Brain microvascular endothelial cell (primary cell): ENCODE data around the gene COX6B1.
A peak's percentile ranks its signal among the peaks of the same experiment; 100 is the strongest.

ENCODE experiments used
- DNase-seq: peaks from one replicate; pipeline ENCODE4 v3.0.0-alpha.2; 2020
- H3K27ac ChIP-seq: fragments of 250-450 bp; sonication (Bioruptor Pico); 2 replicates; pipeline ENCODE4 v1.5.1; 2020; ENCODE audit warnings: mild to moderate bottlenecking, moderate library complexity
- H3K27me3 ChIP-seq: fragments of 250-450 bp; sonication (Bioruptor Pico); replicated peaks from 2 replicates; pipeline ENCODE4 v1.5.1; 2020; ENCODE audit warnings: mild to moderate bottlenecking
- H3K36me3 ChIP-seq: fragments of 250-450 bp; sonication (Bioruptor Pico); replicated peaks from 2 replicates; pipeline ENCODE4 v1.5.1; 2020; ENCODE audit warnings: mild to moderate bottlenecking
- H3K4me3 ChIP-seq: 2 replicates; pipeline ENCODE4 v1.5.1; 2011; ENCODE audit warnings: low read depth, mild to moderate bottlenecking, control low read depth, low read length, moderate library complexity
- in situ Hi-C: cut with HindIII; loops from 2 replicates; pipeline ENCODE4 v1.10.0; 2017; ENCODE audit warnings: low sequenced_read_pairs, low pct_ligation_motif_present
- TF ChIP-seq, protein P1 (sequence below): IDR thresholded peaks from 2 replicates; pipeline ENCODE4 v1.5.1; 2011; ENCODE audit warnings: low read depth, mild to moderate bottlenecking, moderate library complexity, low read length, control low read depth, inconsistent platforms; ENCODE audit errors: missing control alignments

COX6B1 gene

DNA sequence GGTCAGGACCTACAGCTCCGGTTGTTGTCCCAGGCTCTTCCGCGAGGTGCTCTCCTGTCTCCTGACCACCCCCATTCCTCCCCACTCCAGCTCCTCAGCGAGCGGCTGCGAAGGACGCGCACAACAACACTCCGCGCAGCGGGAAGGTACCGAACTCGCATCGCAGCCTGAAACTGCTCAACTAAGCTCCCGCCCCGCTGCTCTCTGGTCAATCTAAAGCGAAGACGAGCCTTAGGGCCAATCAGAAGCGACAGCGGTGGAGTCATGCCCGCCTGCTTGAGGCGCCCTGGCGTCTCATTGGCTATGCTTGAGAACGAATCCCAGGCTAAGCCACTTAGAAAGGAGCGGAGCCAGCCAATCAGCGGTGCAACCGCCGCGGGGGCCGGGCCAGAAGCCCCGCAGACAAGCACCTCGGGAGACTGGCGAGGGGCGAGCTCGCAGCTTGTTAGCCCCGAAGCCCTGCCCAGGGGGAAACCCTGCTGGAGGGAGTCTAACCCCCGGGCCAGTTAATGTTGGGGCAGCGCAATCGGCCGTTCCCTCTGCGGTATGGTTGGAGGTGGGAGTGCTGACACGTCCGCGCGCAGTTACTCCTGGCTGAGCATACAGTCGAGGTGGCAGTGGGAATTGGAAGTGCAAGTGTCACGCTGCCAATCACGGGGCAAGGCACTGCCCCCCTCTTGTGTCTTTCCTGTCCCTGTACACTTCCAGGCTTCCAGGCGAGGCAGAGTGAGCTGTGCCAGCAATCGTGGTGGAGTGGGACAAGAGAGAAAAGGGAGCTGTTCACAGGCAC lies 54.3 kb downstream of the COX6B1 start:
- peak overlapping the region; percentile 62 for H3K4me3 ChIP-seq
- H3K27me3 ChIP-seq, result no peaks in the 10 kb centered on the region
- in situ Hi-C loops, result no loop called here
- TF ChIP-seq, protein P1, sequence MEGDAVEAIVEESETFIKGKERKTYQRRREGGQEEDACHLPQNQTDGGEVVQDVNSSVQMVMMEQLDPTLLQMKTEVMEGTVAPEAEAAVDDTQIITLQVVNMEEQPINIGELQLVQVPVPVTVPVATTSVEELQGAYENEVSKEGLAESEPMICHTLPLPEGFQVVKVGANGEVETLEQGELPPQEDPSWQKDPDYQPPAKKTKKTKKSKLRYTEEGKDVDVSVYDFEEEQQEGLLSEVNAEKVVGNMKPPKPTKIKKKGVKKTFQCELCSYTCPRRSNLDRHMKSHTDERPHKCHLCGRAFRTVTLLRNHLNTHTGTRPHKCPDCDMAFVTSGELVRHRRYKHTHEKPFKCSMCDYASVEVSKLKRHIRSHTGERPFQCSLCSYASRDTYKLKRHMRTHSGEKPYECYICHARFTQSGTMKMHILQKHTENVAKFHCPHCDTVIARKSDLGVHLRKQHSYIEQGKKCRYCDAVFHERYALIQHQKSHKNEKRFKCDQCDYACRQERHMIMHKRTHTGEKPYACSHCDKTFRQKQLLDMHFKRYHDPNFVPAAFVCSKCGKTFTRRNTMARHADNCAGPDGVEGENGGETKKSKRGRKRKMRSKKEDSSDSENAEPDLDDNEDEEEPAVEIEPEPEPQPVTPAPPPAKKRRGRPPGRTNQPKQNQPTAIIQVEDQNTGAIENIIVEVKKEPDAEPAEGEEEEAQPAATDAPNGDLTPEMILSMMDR, result no peak
- peak; percentile 98 for DNase-seq
- no peaks in the 10 kb centered on the region for H3K36me3 ChIP-seq
- H3K27ac ChIP-seq, result no peak overlapping the region

DNA sequence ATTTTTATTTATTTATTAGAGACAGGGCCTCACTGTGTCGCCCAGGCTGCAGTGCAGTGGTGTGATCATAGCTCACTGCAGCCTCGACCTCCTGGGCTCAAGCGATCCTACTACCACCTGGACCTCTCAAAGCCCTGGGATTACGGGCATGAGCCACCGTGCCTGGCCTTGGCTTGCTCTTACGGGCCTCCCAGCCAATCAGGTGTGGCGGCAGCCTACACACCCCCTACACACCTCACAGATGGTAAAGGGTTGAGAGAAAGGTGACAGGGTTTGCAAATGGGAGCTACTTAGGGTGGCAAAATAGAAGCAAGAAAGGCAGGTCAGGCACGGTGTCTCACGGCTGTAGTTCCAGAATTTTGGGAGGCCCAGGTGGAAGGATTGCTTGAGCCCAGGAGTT lies 55.2 kb downstream of the COX6B1 start:
- H3K36me3 ChIP-seq, result no peaks in the 10 kb centered on the region
- H3K4me3 ChIP-seq, result no peak overlapping the region
- in situ Hi-C loops, result no loop called here
- no peak for DNase-seq
- TF ChIP-seq, protein P1, result no peak
- H3K27me3 ChIP-seq, result no peaks in the 10 kb centered on the region
- no peak overlapping the region for H3K27ac ChIP-seq

DNA sequence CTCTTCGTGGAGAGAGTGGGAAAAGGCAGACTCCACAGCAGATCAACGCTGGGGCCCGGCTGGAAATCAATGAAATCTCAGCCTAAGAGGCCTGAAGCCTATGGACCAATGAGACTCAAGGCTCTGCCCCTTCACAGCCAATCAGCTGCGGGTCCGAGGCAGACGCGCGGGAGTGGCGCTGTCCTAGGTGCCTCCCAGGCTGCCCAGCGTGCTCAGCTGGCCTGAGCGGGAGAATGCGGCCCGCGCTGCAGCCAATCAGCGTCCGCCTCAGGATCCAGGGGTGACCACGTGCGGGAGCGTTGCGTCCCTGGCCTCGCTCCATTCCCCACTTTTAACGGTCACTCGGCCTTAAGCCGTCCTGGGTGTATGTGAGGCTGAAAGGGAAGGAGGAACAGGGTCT lies 56.1 kb downstream of the COX6B1 start, which contains the start of gene ZBTB32:
TSS of gene ZBTB32 (plus strand) at position 341 of the 400 bp plus-strand sequence. CDS start 10,069 bp downstream, outside the sequence.
- no peak within 1 kb of the TSS for H3K27ac ChIP-seq
- H3K4me3 ChIP-seq, result no peak within 1 kb of the TSS
- TF ChIP-seq, protein P1, result no peak
- in situ Hi-C loops, result no loop called here
- H3K36me3 ChIP-seq, result no peaks in the 10 kb centered on the region
- no peaks in the 10 kb centered on the region for H3K27me3 ChIP-seq
- DNase-seq, result peak; percentile 56
